Ectodermal cell (in vitro differentiated cells): ENCODE results near the gene ATP2A2.

ENCODE experiments used
- H3K27ac ChIP-seq: 2 replicates; pipeline ENCODE4 v1.7.0; 2013; ENCODE audit warnings: mild to moderate bottlenecking, low read depth, low read length; ENCODE audit not compliant: insufficient read depth, poor library complexity, severe bottlenecking
- H3K27me3 ChIP-seq: 2 replicates; pipeline ENCODE4 v1.7.0; 2013; ENCODE audit warnings: mild to moderate bottlenecking, low read length; ENCODE audit not compliant: insufficient read depth, control insufficient read depth, poor library complexity, severe bottlenecking
- H3K36me3 ChIP-seq: one replicate; pipeline ENCODE4 v1.7.0; 2013; ENCODE audit warnings: low read length; ENCODE audit not compliant: control insufficient read depth, insufficient read depth
- H3K4me1 ChIP-seq: one replicate; pipeline ENCODE4 v1.7.0; 2013; ENCODE audit warnings: low read length; ENCODE audit not compliant: control insufficient read depth, insufficient read depth
- H3K4me3 ChIP-seq: 2 replicates; pipeline ENCODE4 v1.7.0; 2013; ENCODE audit warnings: low read depth, low read length, control low read depth; ENCODE audit not compliant: insufficient read depth
- H3K9me3 ChIP-seq: 2 replicates; pipeline ENCODE4 v1.7.0; 2013; ENCODE audit warnings: mild to moderate bottlenecking, low read length, moderate library complexity; ENCODE audit not compliant: control insufficient read depth
- WGBS, 2 experiments: methylation state at CpG; one replicate each; pipeline ENCODE4 v1.1.7; 2013; ENCODE audit warnings: missing lambda C conversion rate in 2 of 2; 5-methylcytosine and 5-hydroxymethylcytosine counted together

ATP2A2 gene

DNA sequence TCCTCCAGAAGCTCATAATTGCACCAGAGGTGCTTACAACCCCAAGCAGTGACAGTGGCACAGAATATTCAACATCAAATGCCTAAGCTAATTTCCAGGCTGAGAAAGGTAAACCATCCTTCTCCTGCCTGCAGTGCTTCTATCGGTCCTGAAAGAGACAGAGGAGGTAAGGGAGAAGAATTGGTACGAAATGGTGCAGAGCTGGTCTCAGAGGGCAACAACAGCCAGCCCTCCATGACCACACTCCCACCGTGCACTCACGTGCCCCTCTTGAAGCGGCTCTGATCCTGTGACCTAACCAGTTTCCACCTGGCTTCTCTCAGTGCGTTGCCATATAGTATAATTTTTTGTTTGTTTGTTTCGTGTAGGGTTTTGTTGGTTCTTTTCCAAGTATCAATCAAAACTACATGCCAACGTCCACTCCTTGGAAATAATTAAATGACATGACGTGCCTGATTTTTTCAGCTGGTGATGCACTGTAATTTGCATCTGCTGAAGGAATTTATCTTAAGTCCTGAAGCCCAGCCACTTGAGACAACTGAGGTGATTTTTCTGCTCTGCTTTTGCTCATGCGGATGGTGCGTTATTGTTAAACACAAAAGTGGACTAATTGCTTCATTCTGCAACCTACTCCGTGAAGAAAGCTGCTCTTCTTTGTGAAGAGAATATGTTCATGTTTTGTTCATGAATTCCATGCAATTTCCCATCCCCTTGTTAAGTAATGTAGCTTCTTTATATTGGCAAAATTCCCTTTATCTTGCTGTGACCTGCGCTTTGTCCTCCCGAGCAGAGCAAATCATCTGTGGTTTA is 1.3 kb upstream of the ATP2A2 start:
- Histone ChIP-seq H3K4me1 (peaks cover 22% of the 10 kb centered on the region), H3K27me3 (no peaks in the 10 kb centered on the region), H3K4me3 (peak overlapping the region; percentile 96), H3K9me3 (no peaks in the 10 kb centered on the region), H3K36me3 (no peaks in the 10 kb centered on the region), H3K27ac (peak overlapping the region; percentile 90)
- WGBS, 2 experiments = 63 to 66% methylated on average over 14 of the region's 14 CpGs

DNA sequence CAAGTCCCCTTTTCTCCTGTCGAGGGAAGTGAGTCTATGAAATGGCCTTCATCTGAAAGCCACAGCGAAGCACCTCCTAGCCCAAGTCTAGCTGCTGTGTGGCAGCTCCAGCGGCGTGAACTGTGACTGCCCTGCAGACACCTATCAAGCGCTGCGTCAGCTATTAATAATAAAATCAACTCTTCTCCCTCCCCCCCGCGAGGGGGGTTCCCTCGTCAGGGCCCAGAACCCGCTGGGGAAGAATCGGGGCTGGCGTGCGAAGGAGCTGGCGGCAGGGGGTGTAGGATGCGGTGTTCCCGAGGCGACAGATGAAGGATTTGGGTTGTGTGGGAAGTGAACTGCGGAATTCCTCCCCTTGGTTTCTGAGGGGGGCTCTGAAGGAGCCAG is 662 bp upstream of the ATP2A2 start:
- 1 to 2% methylated on average over 17 to 18 of the region's 18 CpGs for WGBS, 2 experiments
- Histone ChIP-seq H3K27ac (peak overlapping the region; percentile 90), H3K4me3 (peak overlapping the region; percentile 96), H3K4me1 (peaks cover 22% of the 10 kb centered on the region), H3K9me3 (no peaks in the 10 kb centered on the region), H3K27me3 (no peaks in the 10 kb centered on the region), H3K36me3 (no peaks in the 10 kb centered on the region)

DNA sequence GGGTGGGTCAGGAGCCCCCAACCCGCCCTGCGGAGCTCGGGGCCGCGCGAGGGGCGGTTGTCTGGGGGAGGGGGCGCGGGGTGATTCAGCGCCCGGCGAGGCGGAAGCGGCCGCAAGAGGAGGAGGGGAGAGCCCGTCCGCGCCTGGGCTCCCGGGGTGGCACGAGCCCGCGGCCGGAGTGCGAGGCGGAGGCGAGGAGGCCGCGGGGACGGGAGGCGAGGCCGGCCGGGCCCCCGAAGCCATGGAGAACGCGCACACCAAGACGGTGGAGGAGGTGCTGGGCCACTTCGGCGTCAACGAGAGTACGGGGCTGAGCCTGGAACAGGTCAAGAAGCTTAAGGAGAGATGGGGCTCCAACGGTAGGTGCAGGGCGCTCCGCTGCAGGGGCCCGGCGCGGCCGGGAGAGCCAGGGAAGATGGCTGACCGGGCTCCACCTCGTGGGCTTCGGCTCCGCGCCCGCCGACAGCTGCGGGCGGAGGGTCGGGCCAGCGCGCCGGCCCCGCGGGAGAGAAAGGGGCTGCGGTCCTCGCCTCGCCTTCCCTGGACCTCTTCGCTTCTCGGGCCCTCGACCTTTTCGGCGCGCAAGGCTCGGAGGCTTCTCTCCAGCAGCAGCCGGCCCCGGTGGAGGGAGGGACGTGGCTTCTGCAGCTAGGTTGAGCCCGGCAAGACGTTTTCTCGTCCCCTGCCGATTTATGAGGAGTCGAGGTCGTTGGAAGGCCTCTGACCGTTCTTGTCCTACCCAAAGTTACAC is 677 bp downstream of the ATP2A2 start:
- Histone ChIP-seq H3K4me1 (peaks cover 26% of the 10 kb centered on the region), H3K9me3 (no peaks in the 10 kb centered on the region), H3K27me3 (no peaks in the 10 kb centered on the region), H3K4me3 (peak overlapping the region; percentile 96), H3K36me3 (no peaks in the 10 kb centered on the region), H3K27ac (peak overlapping the region; percentile 98)
- 0 to 1% methylated on average over 82 of the region's 82 CpGs for WGBS, 2 experiments

DNA sequence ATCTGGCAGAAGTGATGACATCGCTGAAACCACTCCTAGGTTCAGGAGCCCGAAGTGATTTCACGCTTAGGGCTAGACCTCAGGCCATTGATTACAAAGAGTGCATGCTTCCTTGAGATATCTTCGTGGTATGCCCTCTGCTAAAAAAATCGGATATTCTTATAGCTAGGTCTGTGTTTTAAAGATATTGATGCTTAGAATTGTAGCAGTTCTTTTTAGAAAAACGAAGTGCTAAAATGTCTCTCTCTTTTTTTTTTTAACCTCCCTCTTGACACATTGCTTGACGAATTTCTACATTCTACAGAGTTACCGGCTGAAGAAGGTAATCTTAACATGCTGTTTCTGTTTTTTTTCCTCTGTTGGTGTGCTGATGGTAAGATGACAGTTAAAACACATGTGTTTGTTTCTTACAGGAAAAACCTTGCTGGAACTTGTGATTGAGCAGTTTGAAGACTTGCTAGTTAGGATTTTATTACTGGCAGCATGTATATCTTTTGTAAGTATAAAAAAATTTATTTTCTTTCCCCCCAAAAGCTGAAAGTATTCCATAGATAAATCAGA is 1.3 kb downstream of the ATP2A2 start:
- H3K27ac ChIP-seq = peak overlapping the region; percentile 98
- H3K27me3 ChIP-seq = no peaks in the 10 kb centered on the region
- H3K4me1 ChIP-seq = peaks cover 26% of the 10 kb centered on the region
- H3K36me3 ChIP-seq = no peaks in the 10 kb centered on the region
- no peaks in the 10 kb centered on the region for H3K9me3 ChIP-seq
- H3K4me3 ChIP-seq = peak overlapping the region; percentile 96
- WGBS, 2 experiments = 1 to 2% methylated on average over 8 of the region's 8 CpGs

DNA sequence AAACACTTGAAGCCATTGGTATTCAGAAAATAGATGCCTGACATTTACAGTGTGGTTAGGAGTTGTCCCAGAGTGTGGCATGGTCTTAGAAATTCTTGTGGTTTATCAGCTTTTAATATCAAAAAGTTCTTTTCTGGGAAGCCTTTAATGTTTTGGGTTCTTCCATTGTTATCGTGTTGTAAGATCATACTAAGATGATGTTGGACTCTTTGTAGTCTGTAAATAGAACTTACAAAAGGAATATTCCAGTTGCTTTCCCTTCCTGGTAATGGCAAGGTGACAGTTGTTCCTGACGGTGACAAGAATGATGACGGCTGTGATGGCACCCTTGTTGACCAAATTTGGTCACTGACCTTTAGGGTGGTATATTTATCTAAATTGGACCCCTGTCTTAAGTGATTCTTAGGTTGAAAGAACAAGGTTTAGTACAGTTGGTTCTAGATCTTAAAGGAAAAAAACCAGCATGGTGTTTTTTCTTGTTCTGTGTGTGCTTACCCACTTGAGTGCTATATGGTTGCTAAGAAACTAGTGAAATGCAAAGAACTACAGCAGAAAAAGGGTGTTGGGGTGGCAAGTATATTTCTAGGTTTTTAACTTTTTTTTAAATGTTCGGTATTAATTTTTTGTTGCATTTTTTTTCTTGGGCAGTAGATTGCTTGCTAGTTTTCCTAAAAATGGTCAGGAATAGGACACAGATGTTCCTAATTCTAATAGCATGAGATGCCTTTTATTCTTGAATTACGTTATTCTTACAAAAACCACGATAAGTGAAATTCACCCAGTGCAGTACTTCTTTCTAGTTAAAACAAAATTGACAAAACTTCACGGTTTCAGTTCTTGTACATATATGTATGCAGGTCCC is 2.1 kb downstream of the ATP2A2 start:
- 76 to 78% methylated on average over 7 of the region's 7 CpGs for WGBS, 2 experiments
- Histone ChIP-seq H3K27me3 (no peaks in the 10 kb centered on the region), H3K27ac (no peak overlapping the region), H3K4me3 (peak overlapping the region; percentile 96), H3K9me3 (no peaks in the 10 kb centered on the region), H3K36me3 (no peaks in the 10 kb centered on the region), H3K4me1 (peaks cover 26% of the 10 kb centered on the region)

DNA sequence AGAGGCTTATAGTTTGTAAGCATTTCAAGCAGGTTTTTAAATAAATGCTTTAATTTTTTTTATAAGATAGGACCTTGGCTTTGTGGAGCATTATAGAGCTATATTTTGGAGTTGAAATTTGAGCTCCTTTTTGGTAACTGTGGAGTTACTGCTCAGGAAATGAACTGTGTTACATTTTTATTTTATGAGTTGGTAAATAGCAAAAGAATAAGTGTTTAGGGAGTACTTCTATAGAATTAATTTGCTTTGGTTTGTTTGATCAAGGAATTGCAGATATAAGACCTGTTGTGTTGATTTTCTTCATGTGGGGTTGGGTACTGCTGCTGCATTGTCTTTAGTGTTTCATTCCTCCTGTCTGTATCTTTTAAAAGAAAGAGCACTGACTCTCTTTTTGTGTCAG is 3.5 kb downstream of the ATP2A2 start:
- H3K4me1 ChIP-seq = peaks cover 23% of the 10 kb centered on the region
- no peak overlapping the region for H3K27ac ChIP-seq
- H3K27me3 ChIP-seq = no peaks in the 10 kb centered on the region
- no peaks in the 10 kb centered on the region for H3K9me3 ChIP-seq
- H3K36me3 ChIP-seq = peaks cover 4% of the 10 kb centered on the region
- H3K4me3 ChIP-seq = peak overlapping the region; percentile 8

DNA sequence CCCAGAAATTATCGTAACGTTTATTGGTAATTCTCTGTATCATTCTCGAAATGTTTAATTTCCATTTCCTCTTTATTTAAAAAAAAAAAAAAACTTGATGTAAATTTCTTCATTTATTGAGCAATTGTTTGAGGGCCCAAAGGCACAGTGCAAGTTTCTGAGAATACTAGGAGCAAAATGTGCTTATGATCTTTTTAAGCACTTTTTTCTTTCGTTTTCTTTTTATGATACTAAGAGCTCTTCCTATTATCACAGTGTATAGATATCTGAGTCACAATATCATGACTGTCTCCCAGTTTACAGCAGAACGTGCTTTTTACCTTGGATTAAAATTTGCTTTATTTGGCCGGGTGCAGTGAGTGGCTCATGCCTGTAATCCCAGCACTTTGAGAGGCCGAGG is 5.6 kb downstream of the ATP2A2 start:
- 91 to 97% methylated on average over 6 of the region's 7 CpGs for whole genome bisulfite sequencing, 2 experiments
- H3K27ac ChIP-seq = no peak overlapping the region
- peaks cover 20% of the 10 kb centered on the region for H3K4me1 ChIP-seq
- H3K9me3 ChIP-seq = no peaks in the 10 kb centered on the region
- H3K27me3 ChIP-seq = no peaks in the 10 kb centered on the region
- H3K4me3 ChIP-seq = no peak overlapping the region
- peaks cover 4% of the 10 kb centered on the region for H3K36me3 ChIP-seq

DNA sequence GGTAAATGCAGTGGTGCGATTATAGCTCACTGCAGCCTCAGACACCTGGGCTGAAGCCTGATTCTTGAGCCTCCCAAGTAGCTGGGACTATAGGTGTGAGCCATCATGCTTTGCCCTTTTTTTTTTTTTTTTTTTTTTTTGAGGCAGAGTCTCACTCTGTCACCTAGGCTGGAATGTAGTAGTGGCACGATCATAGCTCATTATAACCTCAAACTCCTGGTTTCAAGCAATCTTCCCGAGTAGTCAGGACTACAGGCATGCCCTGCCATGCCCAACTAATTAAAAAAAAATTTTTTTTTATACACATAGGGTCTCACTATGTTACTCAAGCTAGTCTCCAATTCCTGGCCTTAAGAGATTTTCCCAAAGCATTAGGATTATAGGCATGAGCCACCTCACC is 6.9 kb downstream of the ATP2A2 start:
- WGBS, 2 experiments = 96 to 99% methylated on average over 3 of the region's 3 CpGs
- no peak overlapping the region for H3K4me3 ChIP-seq
- H3K36me3 ChIP-seq = peaks cover 17% of the 10 kb centered on the region
- H3K27ac ChIP-seq = no peak overlapping the region
- H3K27me3 ChIP-seq = no peaks in the 10 kb centered on the region
- no peaks in the 10 kb centered on the region for H3K9me3 ChIP-seq
- peaks cover 15% of the 10 kb centered on the region for H3K4me1 ChIP-seq

DNA sequence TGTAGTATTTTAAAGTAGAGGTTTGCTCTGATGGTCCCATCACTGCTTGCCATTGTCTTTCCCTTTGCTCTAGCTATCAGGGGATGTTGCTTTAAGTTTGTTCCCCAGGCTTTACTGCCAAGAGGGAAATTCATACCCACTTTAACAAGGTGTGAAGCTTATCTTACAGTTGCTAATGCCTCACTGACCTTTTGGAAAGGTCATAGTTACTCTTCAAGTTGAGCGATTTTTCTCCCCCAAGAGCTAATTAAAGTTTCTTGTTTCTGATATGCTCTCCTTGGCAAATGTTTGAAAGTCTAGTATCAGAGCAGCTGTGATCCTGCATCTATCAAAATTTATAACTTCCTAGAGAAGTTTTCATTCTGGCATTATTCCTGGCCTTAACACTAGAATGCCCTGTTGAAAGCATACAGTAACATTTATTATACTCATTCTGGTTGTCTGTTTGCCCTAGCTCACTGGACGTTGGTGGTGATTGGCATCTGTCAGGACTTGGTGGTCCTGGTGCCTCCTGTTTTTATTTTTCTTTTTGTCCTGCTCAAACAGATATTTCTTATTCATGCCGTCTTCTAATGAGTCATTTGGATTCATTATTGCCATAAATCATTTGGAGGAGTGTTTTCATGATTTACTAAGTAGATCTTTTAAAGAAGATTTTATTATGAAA is 8.1 kb downstream of the ATP2A2 start:
- Histone ChIP-seq H3K4me3 (no peak overlapping the region), H3K36me3 (peaks cover 21% of the 10 kb centered on the region)
- 86 to 93% methylated on average over 2 to 3 of the region's 3 CpGs for WGBS, 2 experiments

More for the DNA sequence above, 8.1 kb downstream of the ATP2A2 start:
- peaks cover 4% of the 10 kb centered on the region for H3K4me1 ChIP-seq
- H3K27ac ChIP-seq = no peak overlapping the region
- no peaks in the 10 kb centered on the region for H3K9me3 ChIP-seq
- no peaks in the 10 kb centered on the region for H3K27me3 ChIP-seq
